ENCODE data around the gene PGC. TPM values are rescaled to one million over a fixed set of nuclear protein-coding genes. Genes with fewer than 3 reads are reported as not detected.

PGC gene
- total and polyA plus RNA-seq, 9 of the 15 experiments (the other 6 are each of a cell fraction or from before 2014, with no cell fraction given): 0.17 to 0.40 TPM; not detected in 7

GRCh38 chr6:41737591-41738130 is 9.5 kb downstream of the PGC start:
- H3K27me3 ChIP-seq (ENCODE audit: control insufficient read depth in 2 of 2, insufficient read depth in 2 of 2, low read length in 2 of 2): peaks cover 20 to 43% of the 10 kb centered on the region in 2 experiments; a peak in 4 of 5 replicates
- H2AFZ ChIP-seq (ENCODE audit: low read depth, low read length): no peak overlapping the region
- no peaks in the 10 kb centered on the region for H3K79me2 ChIP-seq (ENCODE audit: control insufficient read depth, insufficient read depth, low read length)
- TF ChIP-seq CBX2 (IDR thresholded peaks at IDR 0.05; ENCODE audit: insufficient read depth, low read length, poor library complexity, severe bottlenecking) (no peak), MTA1 (IDR thresholded peaks at IDR 0.05; ENCODE audit: borderline replicate concordance) (no peak), ZC3H4 (CRISPR knock-in tag; IDR thresholded peaks at IDR 0.05; ENCODE audit: borderline replicate concordance) (no peak), HMGN3 (IDR thresholded peaks at IDR 0.05; ENCODE audit: borderline replicate concordance, extremely low read depth, insufficient read length, low read depth, low read length) (no peak), YBX1 (IDR thresholded peaks at IDR 0.05) (no peak), ARID3B (CRISPR knock-in tag; IDR thresholded peaks at IDR 0.05; ENCODE audit: borderline replicate concordance) (no peak), CHCHD3 (CRISPR knock-in tag; IDR thresholded peaks at IDR 0.05) (no peak), ZNF274 (IDR thresholded peaks at IDR 0.05; ENCODE audit: borderline replicate concordance, low read depth, low read length) (no peak), IFI16 (CRISPR knock-in tag; IDR thresholded peaks at IDR 0.05) (no peak), ZNF584 (CRISPR knock-in tag; IDR thresholded peaks at IDR 0.05; ENCODE audit: low read depth) (no peak), ZZZ3 (IDR thresholded peaks at IDR 0.05) (no peak), THRA (IDR thresholded peaks at IDR 0.05) (no peak), ZBTB7A (IDR thresholded peaks at IDR 0.05; ENCODE audit: borderline replicate concordance, control insufficient read depth, low read depth, low read length) (no peak), KDM2B (CRISPR knock-in tag; IDR thresholded peaks at IDR 0.05) (no peak), ZFP36 (IDR thresholded peaks at IDR 0.05; ENCODE audit: low read depth, low read length, partially characterized antibody) (no peak), ZSCAN29 (IDR thresholded peaks at IDR 0.05) (no peak)
- TF ChIP-seq, protein P1, sequence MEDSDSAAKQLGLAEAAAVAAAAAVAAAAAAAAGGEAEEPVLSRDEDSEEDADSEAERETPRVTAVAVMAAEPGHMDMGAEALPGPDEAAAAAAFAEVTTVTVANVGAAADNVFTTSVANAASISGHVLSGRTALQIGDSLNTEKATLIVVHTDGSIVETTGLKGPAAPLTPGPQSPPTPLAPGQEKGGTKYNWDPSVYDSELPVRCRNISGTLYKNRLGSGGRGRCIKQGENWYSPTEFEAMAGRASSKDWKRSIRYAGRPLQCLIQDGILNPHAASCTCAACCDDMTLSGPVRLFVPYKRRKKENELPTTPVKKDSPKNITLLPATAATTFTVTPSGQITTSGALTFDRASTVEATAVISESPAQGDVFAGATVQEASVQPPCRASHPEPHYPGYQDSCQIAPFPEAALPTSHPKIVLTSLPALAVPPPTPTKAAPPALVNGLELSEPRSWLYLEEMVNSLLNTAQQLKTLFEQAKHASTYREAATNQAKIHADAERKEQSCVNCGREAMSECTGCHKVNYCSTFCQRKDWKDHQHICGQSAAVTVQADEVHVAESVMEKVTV (CRISPR knock-in tag; IDR thresholded peaks at IDR 0.05): no peak
- H3K4me1 ChIP-seq (replicated peaks in 1 of 2; ENCODE audit: control insufficient read depth in 2 of 2, insufficient read depth in 2 of 2, low read length in 2 of 2): peaks cover 5 to 34% of the 10 kb centered on the region in 2 experiments
- in situ Hi-C loops (cut with MboI): loop anchor here (5.0 kb wide), 1 partner anchor 35 kb away; no protein-coding TSS in a partner anchor
- BruUV-seq (replicated peaks): no TSS peak
- no peak overlapping the region for H3K27ac ChIP-seq (ENCODE audit: extremely low read depth, low read depth, low read length)
- no peak overlapping the region for H3K9ac ChIP-seq (ENCODE audit: insufficient read depth in 1 of 2, low read depth in 2 of 2, low read length in 2 of 2)
- H3K4me3 ChIP-seq: no peak overlapping the region
- no peak for DNase-seq (ENCODE audit: extremely low read depth in 1 of 4, low spot score in 3 of 4)
- 13% methylated on average over 6 of the region's 6 CpGs for WGBS (ENCODE audit: insufficient coverage, low coverage, missing lambda C conversion rate)
- ChIA-PET POLR2A (interaction anchor here (0.9 to 1.9 kb wide), 2 partner anchors 11 to 50 kb away, joined by 4 read pairs; partner anchors contain the start of gene TOMM6), CTCF (ENCODE audit: low intra/inter-chr PET ratio) (no interaction called here)
- H3K9me3 ChIP-seq (replicated peaks; ENCODE audit: control insufficient read depth, insufficient read depth, low read depth, low read length): no peaks in the 10 kb centered on the region
- H4K20me1 ChIP-seq (replicated peaks; ENCODE audit: control insufficient read depth, insufficient read depth, low read length): no peaks in the 10 kb centered on the region; the same call in none of the 2 replicates
- no peak overlapping the region for H3K4me2 ChIP-seq (ENCODE audit: insufficient read depth, low read length)
- no peaks in the 10 kb centered on the region for H3K36me3 ChIP-seq (ENCODE audit: control insufficient read depth, insufficient read depth, low read length)
- FAIRE-seq: no peak
- no peak for ATAC-seq
- intact Hi-C loops (cut with micrococcal nuclease): no loop called here
- H3K9me1 ChIP-seq (ENCODE audit: control insufficient read depth, insufficient read depth, low read length): no peaks in the 10 kb centered on the region
